ENCODE measurements around the gene SLC22A12.

SLC22A12 gene

GRCh38 chr11:64624883-64625481 is 34.0 kb downstream of the SLC22A12 start:
- DNase-seq (ENCODE audit: low read depth, low spot score) = no peak

GRCh38 chr11:64626637-64627036 is 35.6 kb downstream of the SLC22A12 start:
- no peak for DNase-seq (ENCODE audit: low read depth, low spot score)

- no peak for DNase-seq (ENCODE audit: low read depth, low spot score)
Observed at GRCh38 chr11:64627371-64627770, 36.4 kb downstream of the SLC22A12 start.

GRCh38 chr11:64628596-64628995 is 37.6 kb downstream of the SLC22A12 start:
- no peak for DNase-seq (ENCODE audit: low read depth, low spot score)

- no peak for DNase-seq (ENCODE audit: low read depth, low spot score)
Observed at GRCh38 chr11:64629103-64629502, 38.1 kb downstream of the SLC22A12 start.

GRCh38 chr11:64629796-64630562 is 39.0 kb downstream of the SLC22A12 start:
- peak; percentile 87 for DNase-seq (ENCODE audit: low read depth, low spot score)

- DNase-seq (ENCODE audit: low read depth, low spot score) = no peak
Observed at GRCh38 chr11:64631675-64632074, 40.7 kb downstream of the SLC22A12 start.

- no peak for DNase-seq (ENCODE audit: low read depth, low spot score)
Observed at GRCh38 chr11:64632237-64632636, 41.2 kb downstream of the SLC22A12 start.

GRCh38 chr11:64632654-64633053 is 41.6 kb downstream of the SLC22A12 start:
- DNase-seq (ENCODE audit: low read depth, low spot score) = no peak

GRCh38 chr11:64633555-64634159 is 42.6 kb downstream of the SLC22A12 start:
- no peak for DNase-seq (ENCODE audit: low read depth, low spot score)

GRCh38 chr11:64637334-64638017 is 46.5 kb downstream of the SLC22A12 start:
- DNase-seq (ENCODE audit: low read depth, low spot score) = no peak

- DNase-seq (ENCODE audit: low read depth, low spot score) = peak; percentile 85
Observed at GRCh38 chr11:64638018-64638665, 47.1 kb downstream of the SLC22A12 start.

- DNase-seq (ENCODE audit: low read depth, low spot score) = no peak
Observed at GRCh38 chr11:64638829-64639228, 47.8 kb downstream of the SLC22A12 start.

GRCh38 chr11:64639885-64640284 is 48.9 kb downstream of the SLC22A12 start:
- DNase-seq (ENCODE audit: low read depth, low spot score) = no peak

GRCh38 chr11:64641596-64642417 is 50.8 kb downstream of the SLC22A12 start:
- no peak for DNase-seq (ENCODE audit: low read depth, low spot score)

GRCh38 chr11:64642418-64642735 is 51.4 kb downstream of the SLC22A12 start:
- no peak for DNase-seq (ENCODE audit: low read depth, low spot score)

- DNase-seq (ENCODE audit: low read depth, low spot score) = no peak
Observed at GRCh38 chr11:64642871-64643255, 51.8 kb downstream of the SLC22A12 start.

GRCh38 chr11:64643256-64643881 is 52.3 kb downstream of the SLC22A12 start:
- no peak for DNase-seq (ENCODE audit: low read depth, low spot score)

- no peak for DNase-seq (ENCODE audit: low read depth, low spot score)
Observed at GRCh38 chr11:64643920-64644646, 53.1 kb downstream of the SLC22A12 start.

Measured in ELF-1 (cell line).